Mucosa of stomach (tissue), 1 donor: Measurements from ENCODE around the gene PTCH1.

Experiments
- H3K27me3 ChIP-seq: one replicate; pipeline ENCODE4 v1.7.0; 2013; ENCODE audit warnings: mild to moderate bottlenecking, low read length; ENCODE audit not compliant: control insufficient read depth, insufficient read depth
- H3K36me3 ChIP-seq: one replicate; pipeline ENCODE4 v1.7.0; 2013; ENCODE audit warnings: low read length; ENCODE audit not compliant: control insufficient read depth, insufficient read depth
- H3K4me1 ChIP-seq: one replicate; pipeline ENCODE4 v1.7.0; 2013; ENCODE audit warnings: mild to moderate bottlenecking, low read length; ENCODE audit not compliant: control insufficient read depth, insufficient read depth
- H3K4me3 ChIP-seq: one replicate; pipeline ENCODE4 v1.7.0; 2013; ENCODE audit warnings: low read length
- H3K9ac ChIP-seq: one replicate; pipeline ENCODE4 v1.7.0; 2013; ENCODE audit warnings: mild to moderate bottlenecking, low read length, moderate library complexity
- H3K9me3 ChIP-seq: one replicate; pipeline ENCODE4 v1.7.0; 2013; ENCODE audit warnings: mild to moderate bottlenecking, low read length, moderate library complexity; ENCODE audit not compliant: control insufficient read depth
- donor health status: Pancreatic carcinoma.

PTCH1 gene

DNA sequence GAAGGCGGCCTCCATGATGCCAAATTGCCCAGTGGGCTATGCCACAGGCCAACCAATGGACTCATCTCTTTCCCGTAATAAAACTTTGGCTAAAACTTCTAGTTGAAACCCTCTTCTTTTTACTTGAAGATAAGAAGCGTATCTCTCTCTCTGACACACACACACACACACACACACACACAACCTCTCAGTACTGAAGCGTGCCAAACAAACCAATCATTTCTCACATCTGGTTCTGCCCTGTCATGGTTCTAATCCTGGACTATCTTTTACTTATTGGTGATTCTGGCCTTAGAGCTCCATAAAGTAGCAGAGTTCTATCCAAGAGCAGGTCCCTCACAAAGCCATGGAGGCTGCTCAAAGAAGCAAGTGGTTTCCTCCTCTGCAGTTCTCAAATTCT lies 64.6 kb downstream of the PTCH1 start:
- H3K9ac ChIP-seq, result no peak overlapping the region
- no peaks in the 10 kb centered on the region for H3K9me3 ChIP-seq
- H3K36me3 ChIP-seq, result peaks cover 12% of the 10 kb centered on the region
- no peaks in the 10 kb centered on the region for H3K4me1 ChIP-seq
- no peak overlapping the region for H3K4me3 ChIP-seq
- H3K27me3 ChIP-seq, result no peaks in the 10 kb centered on the region

DNA sequence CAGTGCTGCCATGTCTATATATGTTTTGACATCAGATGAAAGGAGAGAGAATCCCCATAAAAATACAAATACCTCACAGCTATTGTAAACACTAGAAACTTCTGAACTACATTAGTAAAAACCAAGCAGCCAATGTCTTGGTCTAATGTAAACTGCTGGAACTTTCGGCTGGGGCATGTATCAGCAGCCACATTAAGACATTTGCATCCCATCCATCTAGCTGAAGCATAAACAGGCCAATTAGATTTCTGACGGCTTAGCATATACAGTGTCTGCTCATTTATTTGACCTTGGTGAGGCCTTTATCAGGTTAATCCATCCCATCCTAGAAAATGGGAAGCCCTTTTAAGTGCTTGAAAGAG lies 65.7 kb downstream of the PTCH1 start:
- Histone ChIP-seq H3K9ac (no peak overlapping the region), H3K9me3 (no peaks in the 10 kb centered on the region), H3K4me3 (no peak overlapping the region), H3K27me3 (no peaks in the 10 kb centered on the region), H3K36me3 (peaks cover 12% of the 10 kb centered on the region), H3K4me1 (no peaks in the 10 kb centered on the region)

DNA sequence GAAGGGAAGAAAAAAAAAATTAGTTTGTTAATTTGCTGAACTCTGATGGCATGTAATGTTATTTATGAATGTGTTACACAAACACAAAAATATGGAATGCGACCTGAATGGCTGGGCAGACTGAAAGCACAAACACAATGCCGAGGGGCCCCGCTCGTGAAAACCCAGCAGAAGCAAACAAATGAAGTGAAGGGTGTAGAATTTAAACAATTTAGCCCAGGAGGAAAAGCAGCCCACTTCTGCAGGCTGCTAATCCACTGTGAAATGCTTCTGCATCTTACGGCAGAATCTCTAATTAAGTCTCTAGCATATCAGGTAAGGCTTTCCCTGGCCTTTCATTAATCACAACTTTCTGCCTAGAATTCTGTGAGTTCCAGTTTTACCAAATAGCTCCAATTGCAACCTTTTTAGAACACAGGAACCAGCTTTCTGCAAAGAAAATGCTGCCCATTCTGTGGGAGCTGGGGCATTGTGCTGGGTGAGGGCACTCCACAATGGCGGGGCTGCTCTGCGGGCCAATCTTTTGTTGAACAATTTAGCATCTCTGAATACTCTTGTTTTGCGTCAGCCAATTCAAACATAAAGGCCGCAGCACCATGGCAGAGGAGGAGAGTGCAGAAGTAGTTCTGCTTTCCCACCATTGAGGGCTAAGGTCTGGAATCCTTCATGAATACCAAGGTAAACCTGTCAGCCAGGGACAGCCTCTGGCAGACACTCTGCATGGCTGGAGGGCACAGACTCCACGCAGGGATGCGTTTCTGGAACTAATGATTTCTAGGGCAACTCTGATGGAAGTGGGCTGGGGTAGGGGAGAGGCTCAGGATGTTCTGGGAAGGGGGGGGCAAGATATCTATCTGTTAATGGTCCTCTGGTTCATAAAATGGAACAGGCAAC lies 66.4 kb downstream of the PTCH1 start:
- H3K4me3 ChIP-seq, result no peak overlapping the region
- no peaks in the 10 kb centered on the region for H3K27me3 ChIP-seq
- no peak overlapping the region for H3K9ac ChIP-seq
- peaks cover 12% of the 10 kb centered on the region for H3K36me3 ChIP-seq
- no peaks in the 10 kb centered on the region for H3K9me3 ChIP-seq
- no peaks in the 10 kb centered on the region for H3K4me1 ChIP-seq

DNA sequence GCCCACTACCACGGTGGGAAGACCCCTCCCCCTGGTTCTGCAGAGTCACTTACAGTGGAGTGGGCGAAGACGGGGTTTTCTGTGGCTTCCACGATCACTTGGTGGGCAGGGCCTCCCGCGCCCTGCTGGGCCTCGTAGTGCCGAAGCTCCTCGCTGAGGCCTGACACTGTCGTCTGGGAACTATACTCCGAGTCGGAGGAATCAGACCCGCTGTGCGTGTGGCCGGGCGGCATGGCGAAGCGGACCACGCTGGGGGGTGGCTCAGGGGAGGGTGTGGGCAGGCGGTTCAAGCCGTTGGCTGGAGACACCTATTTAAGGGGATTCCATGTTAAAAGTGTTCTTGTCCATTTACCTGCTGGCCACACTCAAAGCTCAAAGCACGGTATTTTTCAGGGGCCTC lies 67.8 kb downstream of the PTCH1 start:
- Histone ChIP-seq H3K36me3 (peaks cover 7% of the 10 kb centered on the region), H3K4me3 (no peak overlapping the region), H3K9ac (no peak overlapping the region), H3K27me3 (no peaks in the 10 kb centered on the region), H3K4me1 (no peaks in the 10 kb centered on the region), H3K9me3 (no peaks in the 10 kb centered on the region)

DNA sequence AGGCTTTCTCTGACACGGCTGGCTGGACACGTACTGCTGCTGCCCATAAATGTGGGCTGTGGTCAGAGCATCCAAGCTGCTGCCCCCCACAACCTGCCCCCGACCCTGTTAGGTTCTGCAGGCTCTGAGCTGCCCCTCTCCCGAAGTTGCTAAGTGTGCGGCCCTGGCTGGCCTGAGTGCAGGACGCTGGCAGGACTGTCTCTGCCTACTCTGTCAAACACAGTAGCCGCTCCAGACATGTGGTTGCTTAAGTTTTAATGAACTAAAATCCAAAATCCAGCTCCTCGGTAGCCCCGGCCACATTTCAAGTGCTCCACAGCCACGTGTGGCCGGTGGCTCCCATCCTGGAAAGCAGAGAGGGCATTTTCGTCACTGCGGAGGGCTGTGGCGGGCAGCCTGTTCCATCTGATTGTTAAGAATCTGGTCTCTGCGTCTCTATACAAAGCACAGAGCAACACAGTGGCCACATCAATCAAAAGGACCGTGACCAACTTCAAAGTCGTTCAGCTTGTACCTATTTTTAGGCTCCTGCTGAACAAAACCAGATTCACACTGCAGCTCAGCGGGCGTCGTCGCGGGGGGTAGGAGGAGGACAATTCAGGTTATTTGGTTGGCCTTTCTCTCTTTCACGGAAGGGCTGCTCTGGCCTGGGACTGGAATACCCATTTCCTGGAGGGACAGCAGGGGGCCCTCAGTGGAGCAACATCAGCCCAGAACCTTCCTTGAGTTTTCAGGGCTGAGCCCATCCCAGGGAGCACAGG lies 68.9 kb downstream of the PTCH1 start:
- Histone ChIP-seq H3K9me3 (no peaks in the 10 kb centered on the region), H3K4me3 (no peak overlapping the region), H3K36me3 (no peaks in the 10 kb centered on the region), H3K27me3 (no peaks in the 10 kb centered on the region), H3K9ac (no peak overlapping the region), H3K4me1 (no peaks in the 10 kb centered on the region)

DNA sequence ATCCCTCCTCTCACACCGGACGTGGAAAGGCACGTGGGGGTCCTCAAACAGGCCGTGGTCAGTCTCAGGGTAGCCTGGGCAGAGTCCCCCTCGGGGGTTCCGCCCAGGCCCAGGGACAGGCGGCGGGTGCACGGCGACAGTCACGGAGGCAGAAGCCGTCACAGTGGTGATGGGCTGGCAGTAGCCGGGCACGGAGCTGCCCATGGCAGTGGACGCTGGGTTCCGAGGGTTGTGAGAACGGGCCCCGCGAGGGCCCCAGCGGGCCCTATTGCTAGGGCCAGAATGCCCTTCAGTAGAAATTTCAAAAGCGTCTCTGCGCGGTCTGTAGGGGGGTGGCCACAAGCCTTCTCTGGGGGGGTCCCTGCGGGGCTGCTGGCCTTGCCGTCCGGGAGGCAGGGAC lies 69.8 kb downstream of the PTCH1 start:
- no peak overlapping the region for H3K9ac ChIP-seq
- H3K4me1 ChIP-seq, result no peaks in the 10 kb centered on the region
- H3K9me3 ChIP-seq, result no peaks in the 10 kb centered on the region
- no peak overlapping the region for H3K4me3 ChIP-seq
- H3K27me3 ChIP-seq, result no peaks in the 10 kb centered on the region
- H3K36me3 ChIP-seq, result no peaks in the 10 kb centered on the region

DNA sequence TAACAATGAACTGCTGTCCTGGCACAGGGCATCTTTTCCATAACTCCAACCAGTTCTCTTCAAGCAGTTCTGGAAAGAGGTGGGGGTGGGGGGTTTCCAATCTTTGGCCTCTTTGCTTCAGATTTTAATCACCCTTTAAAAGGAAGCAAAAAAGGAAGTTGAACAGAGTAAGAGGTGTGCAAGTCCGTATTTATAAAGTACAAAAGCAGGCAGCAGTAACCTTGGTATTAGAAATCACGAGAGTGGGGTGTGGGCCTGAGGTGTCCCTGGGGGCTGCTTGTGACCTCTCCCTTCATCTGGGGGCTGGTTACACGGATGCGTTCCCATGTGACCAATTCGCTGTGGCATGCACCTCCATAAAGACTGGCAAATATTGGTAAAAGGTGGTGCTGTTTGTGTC lies 70.5 kb downstream of the PTCH1 start:
- no peak overlapping the region for H3K9ac ChIP-seq
- no peaks in the 10 kb centered on the region for H3K9me3 ChIP-seq
- H3K36me3 ChIP-seq, result no peaks in the 10 kb centered on the region
- no peaks in the 10 kb centered on the region for H3K4me1 ChIP-seq
- H3K4me3 ChIP-seq, result no peak overlapping the region
- no peaks in the 10 kb centered on the region for H3K27me3 ChIP-seq

DNA sequence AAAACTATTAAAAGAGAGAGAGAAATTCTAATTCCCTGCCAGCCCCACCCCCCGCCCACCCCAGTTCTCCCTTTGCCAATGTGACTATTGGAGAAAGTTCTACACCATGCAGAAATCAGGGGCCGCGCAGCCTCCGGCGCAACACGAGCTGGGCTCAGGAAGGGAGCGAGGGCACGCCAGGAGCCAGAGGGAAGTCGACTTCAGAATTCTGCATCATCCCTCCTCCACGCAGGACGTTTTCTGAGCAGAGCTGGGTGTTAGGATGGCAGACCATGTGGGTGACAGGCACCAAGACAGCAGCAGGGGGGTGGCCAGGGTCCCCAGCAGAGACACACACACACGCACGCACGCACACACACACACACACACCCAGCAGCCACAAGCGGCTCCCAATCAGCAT lies 72.6 kb downstream of the PTCH1 start:
- Histone ChIP-seq H3K27me3 (no peaks in the 10 kb centered on the region), H3K9ac (no peak overlapping the region), H3K36me3 (no peaks in the 10 kb centered on the region)

DNA sequence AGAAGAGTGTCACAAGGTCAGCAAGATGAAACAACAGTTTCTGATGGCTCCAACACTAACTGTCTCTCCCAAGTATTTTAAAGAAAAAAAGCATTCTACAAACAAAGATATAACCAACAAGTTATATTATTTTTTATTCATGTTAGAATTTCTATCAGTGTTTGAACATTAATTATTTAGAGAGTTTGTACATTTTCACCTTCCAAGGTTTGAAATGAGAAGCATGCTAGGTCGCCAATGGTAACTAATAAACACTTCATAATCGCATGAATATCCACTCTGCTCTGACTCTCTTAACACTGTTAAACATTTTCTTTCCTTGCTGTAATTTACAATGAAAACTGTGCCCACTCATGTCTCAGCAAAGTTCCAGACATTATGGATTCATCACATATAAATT lies 73.5 kb downstream of the PTCH1 start:
- Histone ChIP-seq H3K4me3 (no peak overlapping the region), H3K9ac (no peak overlapping the region), H3K4me1 (no peaks in the 10 kb centered on the region), H3K9me3 (no peaks in the 10 kb centered on the region), H3K36me3 (no peaks in the 10 kb centered on the region), H3K27me3 (no peaks in the 10 kb centered on the region)

More for the DNA sequence above, 72.6 kb downstream of the PTCH1 start:
- Histone ChIP-seq H3K9me3 (no peaks in the 10 kb centered on the region), H3K4me1 (no peaks in the 10 kb centered on the region), H3K4me3 (no peak overlapping the region)

DNA sequence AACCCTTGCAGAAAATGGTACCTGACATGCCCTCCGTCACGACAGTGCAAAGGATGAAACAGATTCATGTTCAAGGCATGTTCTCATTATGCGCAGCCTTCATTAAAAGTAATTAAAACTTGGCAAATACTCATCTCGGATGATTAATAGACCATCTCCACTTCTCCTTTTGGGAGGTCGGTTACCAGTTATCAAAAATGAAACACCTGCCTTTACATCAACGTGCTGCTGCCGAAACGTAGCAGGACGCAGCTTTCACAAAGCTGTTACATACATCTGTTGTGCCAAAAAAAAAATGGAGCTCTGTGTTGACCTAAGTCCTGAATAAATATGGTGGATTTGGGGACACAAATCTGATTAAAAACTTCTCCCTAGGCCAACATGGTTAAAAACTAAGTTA lies 75.7 kb downstream of the PTCH1 start:
- H3K9ac ChIP-seq, result no peak overlapping the region
- H3K4me1 ChIP-seq, result no peaks in the 10 kb centered on the region
- no peaks in the 10 kb centered on the region for H3K9me3 ChIP-seq
- H3K27me3 ChIP-seq, result no peaks in the 10 kb centered on the region
- no peak overlapping the region for H3K4me3 ChIP-seq
- H3K36me3 ChIP-seq, result no peaks in the 10 kb centered on the region

DNA sequence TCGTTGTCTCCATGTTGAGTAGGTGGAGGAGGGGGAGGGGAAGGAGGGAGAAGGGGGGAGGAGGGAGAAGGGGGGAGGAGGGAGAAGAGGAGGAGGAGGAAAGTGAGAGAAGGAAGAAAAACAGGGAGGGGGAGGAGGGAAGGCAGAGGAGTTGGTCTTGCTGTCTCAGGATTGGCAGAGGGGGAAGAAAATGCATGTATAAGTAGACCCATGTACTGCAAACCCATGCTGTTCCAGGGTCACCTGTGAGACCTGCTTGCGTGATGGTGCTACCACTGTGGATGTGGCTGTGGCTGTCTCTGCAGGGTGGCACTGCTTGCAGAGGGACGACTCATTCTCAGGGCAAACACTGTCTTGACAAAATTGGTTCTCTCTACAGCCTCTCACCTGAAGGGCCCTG lies 76.3 kb downstream of the PTCH1 start:
- no peak overlapping the region for H3K9ac ChIP-seq
- no peak overlapping the region for H3K4me3 ChIP-seq
- H3K9me3 ChIP-seq, result no peaks in the 10 kb centered on the region
- no peaks in the 10 kb centered on the region for H3K4me1 ChIP-seq
- no peaks in the 10 kb centered on the region for H3K27me3 ChIP-seq
- H3K36me3 ChIP-seq, result no peaks in the 10 kb centered on the region

DNA sequence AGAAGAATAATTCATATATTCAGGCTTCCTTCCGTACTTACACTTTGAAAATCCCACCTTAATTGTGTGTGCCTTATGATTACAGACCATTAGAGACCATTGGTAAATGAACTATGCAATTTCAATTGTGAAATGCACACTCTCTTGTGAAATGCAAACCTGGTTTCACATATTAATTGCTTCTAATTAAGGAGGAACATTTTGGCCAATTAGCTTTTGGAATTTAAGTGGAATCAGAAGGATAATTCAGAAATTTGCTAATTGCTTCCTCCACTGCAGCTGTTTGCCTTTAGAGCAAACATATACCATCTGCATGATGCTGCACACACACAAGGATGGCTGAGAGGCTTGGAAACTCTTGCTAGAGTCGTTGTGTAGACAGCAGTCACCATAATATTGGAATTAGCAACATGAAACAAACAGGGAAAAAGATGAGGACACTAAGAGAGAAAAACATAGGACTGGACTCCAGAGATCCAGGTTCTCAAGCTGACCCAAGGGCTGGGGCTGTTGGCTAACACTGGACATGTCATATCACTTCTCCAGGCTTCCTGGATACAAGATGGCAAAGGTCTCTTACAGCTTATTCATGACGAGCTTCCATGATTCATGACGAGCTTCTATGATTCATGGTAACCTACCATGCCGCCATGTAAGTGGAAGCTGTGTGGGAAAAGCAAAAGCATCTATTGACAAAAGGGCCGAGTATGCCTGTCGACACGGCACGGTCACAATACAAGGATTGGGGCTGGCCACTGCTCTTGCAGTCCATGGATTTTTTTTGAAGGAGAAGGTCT lies 78.0 kb downstream of the PTCH1 start:
- Histone ChIP-seq H3K9ac (no peak overlapping the region), H3K9me3 (no peaks in the 10 kb centered on the region), H3K36me3 (no peaks in the 10 kb centered on the region), H3K4me3 (no peak overlapping the region), H3K27me3 (no peaks in the 10 kb centered on the region), H3K4me1 (no peaks in the 10 kb centered on the region)
